ENCODE results near the gene ALDH8A1.

Gene ALDH8A1

GRCh38 chr6:134943522-134944111 is 6.3 kb downstream of the ALDH8A1 start:
- no peak for DNase-seq (ENCODE audit: low read depth in 1 of 2, low spot score in 1 of 2)
- no peak for TF ChIP-seq JUND (IDR thresholded peaks at IDR 0.05; ENCODE audit: low read depth)
- in situ Hi-C loops (cut with HindIII; ENCODE audit: low pct_unique_long_range_greater_than_20kb, low sequenced_read_pairs): no loop called here

DNA sequence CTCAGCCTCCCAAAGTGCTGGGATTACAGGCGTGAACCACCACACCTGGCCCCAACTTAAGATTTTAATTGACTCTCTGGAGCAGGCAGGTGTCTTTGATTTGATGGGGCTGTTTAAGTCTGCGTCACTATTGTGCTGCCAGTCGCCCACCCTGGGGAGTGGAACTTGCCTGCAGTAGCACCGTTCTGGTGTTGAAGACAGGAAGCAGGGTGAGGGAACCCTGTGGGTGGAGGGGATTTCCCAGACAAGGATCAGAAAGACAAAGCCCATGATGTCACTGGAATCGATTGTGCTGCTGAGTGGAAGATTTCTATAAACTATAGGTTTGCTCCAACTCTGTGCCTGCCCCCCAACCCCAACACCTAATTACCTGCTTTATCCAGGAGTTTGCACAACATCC is 11.0 kb downstream of the ALDH8A1 start:
- DNase-seq (ENCODE audit: low read depth in 1 of 2, low spot score in 1 of 2): no peak
- in situ Hi-C loops (cut with HindIII; ENCODE audit: low pct_unique_long_range_greater_than_20kb, low sequenced_read_pairs): no loop called here
- no peak for TF ChIP-seq JUND (IDR thresholded peaks at IDR 0.05; ENCODE audit: low read depth)

DNA sequence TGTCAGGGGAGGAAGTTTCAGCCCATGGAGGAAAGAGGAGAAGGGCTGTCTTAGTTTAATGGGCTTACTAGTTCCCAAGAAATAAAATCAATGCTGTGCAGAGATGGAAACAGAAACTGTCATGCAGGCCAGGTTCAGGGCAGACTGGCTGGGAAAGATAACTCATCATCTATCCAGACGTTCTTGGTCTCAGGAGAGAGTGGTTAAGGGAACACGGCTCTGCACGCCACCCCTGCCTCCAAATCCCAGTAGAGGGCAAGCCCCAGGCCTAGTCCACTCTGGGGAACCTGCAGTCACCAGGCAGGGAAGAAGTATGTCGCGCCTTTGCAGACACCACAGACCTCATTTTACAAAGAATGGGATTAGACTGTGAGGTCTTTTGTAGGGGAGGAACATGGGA is 12.5 kb downstream of the ALDH8A1 start:
- in situ Hi-C loops (cut with HindIII; ENCODE audit: low pct_unique_long_range_greater_than_20kb, low sequenced_read_pairs): no loop called here

DNA sequence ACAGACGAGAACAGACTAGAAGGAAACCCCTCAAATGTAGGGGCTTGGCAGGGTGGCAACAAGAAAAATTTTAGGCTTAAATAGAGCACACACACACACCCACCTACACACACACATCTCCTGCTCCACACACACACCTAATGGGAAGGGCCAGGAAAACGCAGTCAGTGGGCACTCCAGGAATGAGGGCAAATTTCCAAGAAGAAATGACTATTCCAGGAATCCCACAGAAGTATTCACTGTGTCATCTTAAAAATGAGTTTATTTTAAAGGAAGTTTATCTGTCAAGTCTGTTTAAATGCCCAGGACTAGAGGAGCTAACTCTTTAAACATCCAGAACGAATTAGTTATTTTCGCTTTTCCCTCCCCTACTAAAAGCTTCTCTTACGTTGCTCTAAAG is 13.0 kb downstream of the ALDH8A1 start:
- in situ Hi-C loops (cut with HindIII; ENCODE audit: low pct_unique_long_range_greater_than_20kb, low sequenced_read_pairs): no loop called here
- TF ChIP-seq JUND (IDR thresholded peaks at IDR 0.05; ENCODE audit: low read depth): no peak
- no peak for DNase-seq (ENCODE audit: low read depth in 1 of 2, low spot score in 1 of 2)

More for the DNA sequence above, 12.5 kb downstream of the ALDH8A1 start:
- DNase-seq (ENCODE audit: low read depth in 1 of 2, low spot score in 1 of 2): no peak
- no peak for TF ChIP-seq JUND (IDR thresholded peaks at IDR 0.05; ENCODE audit: low read depth)

- in situ Hi-C loops (cut with HindIII; ENCODE audit: low pct_unique_long_range_greater_than_20kb, low sequenced_read_pairs): no loop called here
- no peak for DNase-seq (ENCODE audit: low read depth in 1 of 2, low spot score in 1 of 2)
- TF ChIP-seq JUND (IDR thresholded peaks at IDR 0.05; ENCODE audit: low read depth): no peak
Observed at GRCh38 chr6:134936476-134936875, 13.4 kb downstream of the ALDH8A1 start.

DNA sequence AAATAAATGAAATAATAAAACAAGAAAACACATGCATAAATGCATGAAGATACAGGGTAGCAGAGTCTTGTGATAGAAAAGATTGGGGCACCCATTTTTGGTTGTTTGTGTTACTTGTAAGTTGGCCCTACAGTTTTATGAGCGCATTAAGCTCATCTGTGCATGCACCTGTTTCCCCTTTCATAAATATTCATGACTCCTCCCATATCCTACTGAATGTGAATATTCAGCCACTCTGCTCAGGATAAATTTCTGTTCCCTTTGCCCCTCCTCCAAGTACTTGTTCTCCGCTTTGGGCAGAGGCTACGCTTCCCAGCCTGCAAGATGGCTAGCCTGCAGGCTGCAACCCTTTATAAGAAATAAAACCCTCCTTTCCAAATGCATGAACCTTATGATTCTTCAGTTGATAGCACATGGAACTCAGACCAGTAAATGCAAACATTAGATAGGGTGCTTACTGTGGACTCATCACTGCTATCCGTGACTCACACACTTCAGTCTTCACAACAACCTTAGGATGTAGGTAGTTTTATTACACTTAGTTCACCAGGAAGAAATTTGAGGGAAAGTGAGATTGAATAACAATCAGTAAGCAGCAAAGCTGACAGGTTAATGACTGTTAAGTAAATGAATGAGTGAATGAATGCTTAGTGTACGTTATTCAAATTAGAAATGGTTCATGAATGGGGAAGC is 15.0 kb downstream of the ALDH8A1 start:
- TF ChIP-seq JUND (IDR thresholded peaks at IDR 0.05; ENCODE audit: low read depth): no peak
- in situ Hi-C loops (cut with HindIII; ENCODE audit: low pct_unique_long_range_greater_than_20kb, low sequenced_read_pairs): no loop called here
- no peak for DNase-seq (ENCODE audit: low read depth in 1 of 2, low spot score in 1 of 2)

DNA sequence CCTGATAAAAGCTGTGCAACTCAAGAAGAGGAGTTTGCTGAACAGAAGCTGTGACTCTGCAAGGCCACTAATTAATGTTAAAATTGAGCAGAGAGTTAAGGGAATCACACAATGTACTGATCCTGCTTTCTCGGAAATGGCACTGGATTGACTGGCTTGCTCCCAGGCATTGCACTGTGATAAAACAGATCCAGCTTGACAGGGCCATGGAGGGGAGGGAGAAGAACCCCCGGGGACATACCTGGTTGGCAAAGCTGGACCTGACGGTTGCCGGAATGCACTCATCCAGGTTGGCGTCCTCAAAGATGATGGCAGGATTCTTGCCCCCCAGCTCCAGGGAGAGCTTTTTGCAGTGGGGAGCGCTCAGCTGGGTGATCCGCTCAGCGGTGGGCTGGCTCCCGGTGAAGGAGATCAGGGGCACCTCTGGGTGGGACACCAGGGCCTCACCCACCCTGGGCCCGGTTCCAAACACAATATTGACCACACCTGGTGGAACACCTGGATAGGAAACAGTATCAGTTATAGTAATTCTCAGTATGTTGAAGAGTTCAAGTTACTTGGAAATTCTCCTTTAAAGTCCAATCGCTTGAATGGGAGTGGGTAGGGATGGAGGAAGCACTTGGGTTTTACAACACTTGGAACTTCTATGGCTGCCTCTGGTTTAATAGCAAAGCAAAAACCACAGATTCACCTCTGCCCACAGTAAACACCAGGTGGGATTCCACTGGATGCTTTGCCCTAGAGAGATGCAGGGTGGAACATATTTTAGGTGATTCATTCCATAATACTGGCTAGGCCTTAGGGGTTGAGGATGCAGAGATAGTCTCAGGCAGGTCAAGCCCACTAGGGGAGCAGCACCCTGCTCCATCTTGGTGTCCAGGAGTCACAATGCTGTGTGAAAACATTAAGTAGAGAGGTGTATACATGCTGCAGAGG is 17.1 kb downstream of the ALDH8A1 start:
- in situ Hi-C loops (cut with HindIII; ENCODE audit: low pct_unique_long_range_greater_than_20kb, low sequenced_read_pairs): no loop called here
- TF ChIP-seq JUND (IDR thresholded peaks at IDR 0.05; ENCODE audit: low read depth): no peak
- DNase-seq (ENCODE audit: low read depth in 1 of 2, low spot score in 1 of 2): no peak

DNA sequence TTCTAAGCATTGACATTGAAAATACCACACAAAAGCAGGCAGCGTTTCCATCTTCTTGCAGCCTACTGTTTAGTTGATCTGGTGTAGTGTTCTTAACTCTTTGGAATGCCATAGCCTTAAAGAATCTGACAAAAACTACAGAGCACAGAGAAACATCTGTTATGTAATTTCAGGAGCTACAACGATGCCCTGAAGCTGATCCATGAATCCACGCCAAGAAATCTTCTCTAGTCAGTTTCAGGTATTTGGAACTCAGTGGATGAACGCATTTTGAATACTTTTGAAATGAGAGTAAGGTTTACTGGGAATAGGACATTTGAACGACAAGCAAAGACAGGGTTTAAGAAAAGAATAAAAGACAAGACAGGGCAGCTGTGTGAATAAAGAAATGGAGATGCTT is 17.8 kb downstream of the ALDH8A1 start:
- in situ Hi-C loops (cut with HindIII; ENCODE audit: low pct_unique_long_range_greater_than_20kb, low sequenced_read_pairs): no loop called here
- TF ChIP-seq JUND (IDR thresholded peaks at IDR 0.05; ENCODE audit: low read depth): no peak
- DNase-seq (ENCODE audit: low read depth in 1 of 2, low spot score in 1 of 2): no peak

GRCh38 chr6:134930463-134930862 is 19.4 kb downstream of the ALDH8A1 start:
- in situ Hi-C loops (cut with HindIII; ENCODE audit: low pct_unique_long_range_greater_than_20kb, low sequenced_read_pairs): no loop called here

DNA sequence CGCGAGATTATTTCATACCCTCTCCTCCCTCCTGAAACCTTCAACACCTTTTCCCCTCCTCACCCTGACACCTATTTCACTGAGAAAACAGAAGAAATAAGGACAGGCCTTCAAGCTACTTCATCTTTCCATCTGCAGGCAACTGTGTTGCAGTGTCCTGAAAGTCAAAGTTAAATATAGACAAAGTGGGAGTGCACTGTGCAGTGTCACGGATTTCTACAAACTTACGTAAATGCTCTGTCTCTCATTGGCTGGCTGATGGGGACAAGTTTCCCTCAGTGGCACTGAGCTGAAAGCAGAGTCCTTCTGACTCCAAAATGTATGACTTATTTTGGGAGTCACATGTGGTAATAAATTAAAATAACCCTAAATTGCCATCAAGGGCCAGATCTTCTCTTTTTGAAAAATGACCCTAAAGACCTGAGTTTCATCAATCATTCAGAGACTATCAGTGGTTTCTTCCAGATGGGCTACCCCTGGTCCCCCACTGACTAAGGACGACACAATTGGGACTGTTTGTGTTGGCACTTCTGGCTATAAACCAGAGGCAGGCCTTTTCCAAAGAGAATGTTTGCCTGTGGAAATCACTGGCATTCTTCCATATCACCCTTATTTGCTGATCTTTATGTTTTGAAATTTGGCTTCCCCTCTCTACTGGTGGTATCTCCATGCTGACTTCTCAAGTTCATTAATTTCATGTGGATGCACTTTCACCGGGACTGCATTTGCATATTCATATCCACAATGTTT is 21.6 kb downstream of the ALDH8A1 start:
- no peak for TF ChIP-seq JUND (IDR thresholded peaks at IDR 0.05; ENCODE audit: low read depth)
- DNase-seq (ENCODE audit: low read depth in 1 of 2, low spot score in 1 of 2): no peak
- in situ Hi-C loops (cut with HindIII; ENCODE audit: low pct_unique_long_range_greater_than_20kb, low sequenced_read_pairs): no loop called here

More at GRCh38 chr6:134930463-134930862, 19.4 kb downstream of the ALDH8A1 start:
- TF ChIP-seq JUND (IDR thresholded peaks at IDR 0.05; ENCODE audit: low read depth): no peak
- DNase-seq (ENCODE audit: low read depth in 1 of 2, low spot score in 1 of 2): no peak

DNA sequence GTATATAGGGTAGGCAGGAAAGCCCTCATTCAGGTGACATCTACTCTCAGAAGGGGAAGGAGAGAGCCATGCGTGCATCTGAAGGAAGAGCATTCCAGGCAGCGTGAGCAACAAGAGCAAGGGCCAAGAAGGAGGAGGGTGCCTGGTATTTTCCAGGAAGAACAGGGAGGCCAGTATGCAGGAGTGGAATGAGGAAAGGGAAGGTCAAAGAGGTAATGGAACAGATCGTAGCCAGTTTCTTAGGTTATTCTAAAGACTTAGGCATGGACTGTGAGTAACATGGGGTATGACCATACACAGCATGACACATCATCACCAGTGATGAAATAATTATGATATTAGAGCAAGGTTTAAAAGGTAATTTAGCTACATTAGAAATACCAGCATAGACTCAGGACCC is 24.1 kb downstream of the ALDH8A1 start:
- no peak for DNase-seq (ENCODE audit: low read depth in 1 of 2, low spot score in 1 of 2)
- no peak for TF ChIP-seq JUND (IDR thresholded peaks at IDR 0.05; ENCODE audit: low read depth)
- in situ Hi-C loops (cut with HindIII; ENCODE audit: low pct_unique_long_range_greater_than_20kb, low sequenced_read_pairs): no loop called here

DNA sequence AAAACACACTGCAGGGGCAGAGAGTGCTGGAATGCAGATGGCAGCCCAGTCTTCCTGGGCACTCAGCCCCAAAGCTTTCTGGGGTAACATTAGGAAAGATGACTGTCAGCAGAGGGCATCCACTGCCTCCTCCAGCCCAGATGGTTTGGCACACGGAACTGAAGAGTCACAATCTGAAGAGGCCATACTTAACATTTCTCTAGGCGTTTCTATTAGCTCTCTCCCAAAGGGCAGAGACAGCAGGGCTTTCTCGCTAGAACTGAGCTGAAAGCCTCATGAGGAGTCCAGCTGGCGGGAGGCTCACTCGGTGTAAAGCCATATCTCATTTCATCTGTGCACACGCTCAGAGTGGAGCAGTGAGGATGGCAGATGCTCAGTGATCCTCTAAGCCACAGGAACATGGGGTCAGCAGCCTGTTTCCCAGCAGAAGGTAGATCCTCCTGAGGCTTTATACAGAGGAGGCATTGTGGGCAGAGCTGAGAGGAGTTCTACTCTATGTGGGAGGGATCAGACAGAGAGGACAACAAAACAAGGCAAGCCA is 28.1 kb downstream of the ALDH8A1 start:
- DNase-seq (ENCODE audit: low read depth in 1 of 2, low spot score in 1 of 2): no peak
- in situ Hi-C loops (cut with HindIII; ENCODE audit: low pct_unique_long_range_greater_than_20kb, low sequenced_read_pairs): no loop called here
- TF ChIP-seq JUND (IDR thresholded peaks at IDR 0.05; ENCODE audit: low read depth): no peak

Measured in T47D (cell line).